PC-9 (cell line): ENCODE results near the gene ZNRF3.

Experiments
- CTCF ChIP-seq: fragments of 200-600 bp; sonication (generic); conservative IDR thresholded peaks from 2 replicates; pipeline ENCODE4 v1.6.1; 2017; ENCODE audit warnings: mixed run types, antibody characterized with exemption, mild to moderate bottlenecking, moderate library complexity
- EZH2 ChIP-seq: fragments of 200-600 bp; sonication (generic); IDR thresholded peaks from 2 replicates; pipeline ENCODE4 v1.8.0; 2017; ENCODE audit warnings: antibody characterized with exemption, low read depth

GRCh38 chr22:29078036-29078868 lies 194.9 kb downstream of the ZNRF3 start:
- TF ChIP-seq CTCF (no peak), EZH2 (no peak)
